GM21447 (cell line): Measurements from ENCODE around the gene PTGIR.
A peak's percentile ranks its signal among the peaks of the same experiment; 100 is the strongest.
"Not testable (repeated sequence)": the region's sequence is repeated elsewhere in the genome, so short reads cannot be mapped to it uniquely, and the experiment has no call there.

Experiments used
- ATAC-seq: cut with Tn5 transposase; IDR thresholded peaks from one replicate; pipeline ENCODE4 v1.9.1; 2021; ENCODE audit not compliant: unreplicated experiment

The PTGIR gene

DNA sequence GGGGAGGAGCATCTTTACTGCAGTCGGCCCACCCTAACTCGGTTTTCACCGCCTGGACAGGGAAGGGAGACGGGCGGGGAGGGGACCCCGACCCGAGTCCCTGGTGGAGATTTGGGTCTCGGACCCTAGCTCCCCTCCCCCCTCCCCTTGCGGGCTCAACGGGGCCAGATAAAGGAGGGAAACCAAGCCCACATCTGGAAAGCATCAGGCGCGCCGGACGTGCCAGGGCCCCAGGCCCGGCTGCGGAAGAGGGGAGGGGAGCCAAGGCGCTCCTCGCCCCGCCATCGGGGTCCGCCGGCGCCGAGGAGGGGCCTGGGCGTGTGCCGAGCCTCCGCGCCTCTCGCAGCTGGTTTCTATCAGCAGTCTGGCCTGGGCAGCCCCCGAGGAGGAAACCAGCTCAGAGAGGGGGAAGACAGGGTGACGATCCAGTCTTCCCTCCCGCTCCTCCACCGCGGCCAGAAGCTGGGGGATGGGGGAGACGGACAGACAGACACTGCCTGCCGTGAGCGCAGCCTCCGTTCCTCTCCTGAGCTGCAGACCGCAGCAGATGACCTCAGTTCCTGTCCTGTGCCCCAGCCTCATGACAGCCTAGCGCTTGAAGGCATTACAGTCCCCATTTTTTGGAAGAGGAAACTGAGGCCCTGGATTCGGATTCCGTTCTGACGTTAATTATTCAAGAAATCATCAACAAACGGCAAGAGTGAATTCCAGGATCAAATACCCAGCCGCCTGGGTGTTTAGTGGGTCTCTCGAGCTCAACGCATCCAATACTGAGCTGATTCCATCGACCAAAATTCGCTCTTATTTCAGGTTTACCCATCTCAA, 14.7 kb upstream of the PTGIR start:
- no peak for ATAC-seq

DNA sequence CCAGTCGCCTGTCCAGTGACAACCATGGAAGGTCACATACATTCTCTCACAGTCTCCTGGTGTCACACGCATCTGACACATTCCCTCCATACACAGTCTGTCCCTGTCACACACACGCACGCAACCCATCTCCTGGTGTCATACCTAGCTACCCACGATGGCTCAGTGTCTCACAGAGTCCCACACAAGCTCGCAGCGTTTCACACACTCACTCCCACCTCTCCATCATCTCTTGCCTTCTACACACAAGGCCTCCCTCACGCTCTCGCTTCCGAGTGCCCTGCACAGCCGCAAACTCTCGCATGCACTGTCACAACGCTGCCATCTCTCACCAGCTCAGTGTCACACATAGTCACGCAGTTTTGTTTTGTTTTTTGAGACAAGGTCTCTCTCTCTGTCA, 12.3 kb upstream of the PTGIR start:
- no peak for ATAC-seq

DNA sequence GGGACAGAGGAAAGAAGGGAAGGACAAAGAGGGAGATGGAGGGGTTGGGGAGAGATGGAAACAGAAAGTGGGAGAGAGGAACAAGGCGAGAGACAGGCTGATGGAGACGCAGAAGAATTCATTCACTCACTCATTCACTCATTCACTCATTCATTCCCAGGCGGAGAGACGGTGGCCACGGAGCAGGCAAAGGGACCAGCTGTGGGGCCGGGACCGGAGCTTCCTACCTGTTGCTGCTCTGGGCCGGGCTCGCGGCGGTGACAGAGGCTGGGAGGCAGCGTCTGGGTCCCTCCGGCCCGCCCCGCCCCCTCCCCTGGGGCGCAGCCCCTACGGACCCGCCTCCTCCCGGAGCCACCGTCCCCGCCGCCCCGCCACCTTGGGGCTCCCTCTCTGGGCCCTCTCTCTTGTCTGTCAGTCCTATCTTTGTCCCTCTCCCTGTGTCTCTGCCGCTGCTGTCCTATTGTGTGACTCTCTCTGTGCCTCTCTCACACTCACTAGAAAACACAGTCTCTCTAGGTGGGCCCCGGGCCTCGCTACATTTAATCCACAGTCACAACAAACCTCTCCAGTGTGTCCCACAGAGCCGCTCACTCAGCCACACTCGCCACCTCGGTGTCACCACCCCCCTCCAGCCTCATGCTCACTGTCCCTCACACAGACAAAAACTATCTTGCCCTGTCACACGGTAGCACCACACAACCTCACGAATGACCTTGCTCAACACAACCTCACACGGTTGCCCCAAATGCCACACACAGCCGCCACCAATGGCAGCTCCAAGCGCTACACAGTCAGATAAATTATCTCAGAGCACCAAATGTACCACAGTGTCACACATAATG, 11.3 kb upstream of the PTGIR start, which contains the start of gene GNG8:
GNG8 (minus strand) TSS at position 283 of the 842 bp plus-strand sequence. CDS start 1,520 bp downstream, outside the sequence.
- no peak for ATAC-seq

DNA sequence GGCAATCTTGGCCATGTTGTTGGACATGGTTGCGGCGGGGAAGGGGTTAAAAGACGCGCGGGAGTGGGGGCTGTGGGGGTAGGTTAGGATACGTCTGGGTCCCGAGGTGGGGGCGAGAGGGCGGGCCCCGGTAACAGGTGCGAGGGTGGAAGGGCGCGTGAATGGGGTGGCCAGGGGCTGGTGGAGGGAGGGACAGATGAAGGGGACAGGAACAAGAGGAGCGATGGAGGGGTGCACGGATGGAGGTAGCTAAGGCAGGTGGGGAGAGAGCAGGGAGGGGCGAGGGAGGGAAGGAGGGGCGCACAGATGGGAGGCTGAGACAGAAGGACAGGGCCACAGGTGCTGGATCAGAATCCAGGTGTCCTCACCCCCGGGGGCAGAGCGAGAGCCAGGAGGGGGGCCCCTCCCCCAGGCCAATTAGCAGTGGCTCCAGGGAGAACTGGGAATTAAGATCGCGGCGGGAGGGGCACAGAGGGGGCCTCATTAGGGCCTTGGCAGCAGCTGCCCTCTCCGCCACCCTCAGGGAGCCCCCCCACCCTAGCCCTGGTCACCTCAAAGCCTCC, 9.8 kb upstream of the PTGIR start:
- ATAC-seq = no peak

DNA sequence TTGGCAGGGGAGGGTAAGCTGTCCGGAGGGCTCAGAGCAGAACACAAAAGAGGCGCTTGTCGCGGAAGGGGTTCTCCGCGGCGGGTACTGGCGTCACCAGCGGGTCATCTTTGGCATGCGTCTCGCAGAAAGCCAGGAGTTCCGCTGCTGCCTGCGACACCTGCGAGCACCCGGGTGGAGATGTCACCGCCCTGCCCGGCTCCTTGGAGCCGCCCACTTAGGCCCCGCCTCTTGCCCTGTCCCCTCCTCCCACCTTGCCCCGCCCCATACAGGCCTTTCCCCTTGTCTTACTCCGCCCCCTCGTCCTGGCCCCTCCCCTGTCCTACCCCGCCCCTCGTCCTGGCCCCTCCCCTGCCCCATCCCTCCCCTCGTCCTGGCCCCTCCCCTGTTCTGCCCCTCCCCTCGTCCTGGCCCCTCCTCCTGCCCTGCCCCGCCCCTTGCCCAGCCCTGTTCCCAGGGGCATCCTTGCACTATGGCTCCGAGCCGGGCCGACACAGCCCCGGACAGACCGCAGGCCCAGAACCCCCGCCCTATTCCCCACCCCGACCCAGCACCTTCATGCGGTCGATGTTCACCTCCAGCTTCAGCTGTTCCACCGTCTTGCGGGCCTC, 9.3 kb upstream of the PTGIR start:
- ATAC-seq = peak; percentile 45

DNA sequence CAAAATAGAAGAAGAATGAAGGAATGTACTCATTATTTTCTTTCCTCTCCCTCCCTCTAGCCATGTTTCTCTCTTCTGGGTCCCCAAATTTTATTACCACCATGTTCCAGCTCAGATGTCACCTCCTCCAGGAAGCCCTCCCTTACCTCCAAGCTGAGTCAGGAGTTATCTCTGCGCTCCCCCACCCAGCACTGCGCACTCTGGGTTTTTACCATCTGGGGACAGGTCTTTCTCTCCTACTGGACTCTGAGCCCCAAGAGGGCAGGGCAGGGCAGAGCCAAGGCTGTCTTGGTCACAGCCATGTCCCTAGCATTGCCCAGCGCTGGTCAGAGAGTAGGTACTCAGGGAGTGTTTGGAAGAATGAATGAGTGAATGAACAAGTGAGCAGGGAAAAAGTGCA, 8.2 kb upstream of the PTGIR start:
- ATAC-seq = no peak

DNA sequence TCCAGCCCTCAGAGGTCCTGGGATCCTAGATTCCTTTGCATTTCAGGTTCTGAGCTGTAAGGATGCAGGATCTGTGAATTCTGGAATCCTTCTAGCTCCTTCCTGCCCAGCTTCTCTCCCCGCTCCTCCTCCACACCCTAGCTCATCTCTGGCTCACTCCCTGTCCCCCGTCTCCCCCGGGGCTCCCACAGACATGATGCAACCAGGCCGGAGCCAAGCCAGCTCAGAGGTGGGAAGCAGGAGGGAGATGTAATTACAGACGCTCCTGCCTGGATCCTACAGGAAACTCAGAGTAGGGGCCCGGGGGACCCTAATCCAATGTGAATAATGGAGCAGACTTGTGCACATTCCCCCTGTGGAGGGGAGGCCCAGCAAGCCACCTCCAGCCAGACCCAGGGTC, 6.6 kb upstream of the PTGIR start:
- no peak for ATAC-seq

DNA sequence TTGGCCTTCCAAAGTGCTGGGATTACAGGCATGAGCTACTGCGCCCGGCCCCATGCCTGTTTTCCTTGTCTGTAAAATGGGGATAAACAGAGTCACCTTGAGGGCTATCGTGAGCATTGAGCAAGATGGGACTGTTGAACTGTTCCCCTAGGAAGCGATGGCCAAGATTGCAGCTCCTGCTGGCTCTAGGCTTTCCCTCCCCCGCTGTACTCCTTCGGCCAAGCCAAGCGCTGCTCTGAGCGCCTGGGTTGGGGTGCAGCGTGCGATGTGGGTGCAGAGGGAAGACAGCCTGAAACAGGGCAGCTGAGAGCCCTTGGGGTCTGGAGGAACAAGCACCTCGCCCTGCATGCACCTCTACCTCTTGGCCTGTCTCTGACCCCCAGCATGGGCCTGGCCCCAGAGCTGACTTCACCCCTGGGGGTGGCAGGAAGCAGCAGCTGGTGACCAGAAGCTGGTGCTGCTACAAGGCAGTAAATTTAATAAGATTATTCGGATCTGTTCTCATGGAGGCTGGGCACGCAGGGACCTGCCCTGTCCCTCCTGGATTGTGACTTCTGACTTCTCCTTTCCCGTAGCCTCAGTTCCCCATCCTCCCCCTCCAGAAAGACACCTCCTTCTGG, 5.8 kb upstream of the PTGIR start:
- ATAC-seq = no peak

DNA sequence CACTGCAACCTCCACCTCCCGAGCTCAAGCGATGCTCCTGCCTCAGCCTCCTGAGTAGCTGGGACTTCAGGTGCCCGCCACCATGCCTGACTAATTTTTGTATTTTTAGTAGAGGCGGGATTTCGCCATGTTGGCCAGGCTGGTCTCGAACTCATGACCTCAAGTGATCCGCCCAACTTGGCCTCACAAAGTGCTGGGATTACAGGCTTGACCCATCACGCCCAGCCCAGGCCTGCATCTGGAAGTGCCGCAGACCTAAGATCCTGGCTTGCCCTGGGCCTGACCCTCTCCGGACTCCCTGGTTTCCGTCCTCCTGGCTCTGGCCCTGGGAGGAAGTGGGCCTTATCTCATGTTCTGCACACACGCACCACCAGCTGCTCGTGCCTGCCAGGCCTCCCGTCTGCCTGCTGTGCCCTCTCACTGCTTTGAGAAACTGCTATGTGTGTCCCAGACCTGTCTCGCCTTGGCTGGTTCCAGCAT, 4.7 kb upstream of the PTGIR start:
- no peak for ATAC-seq

DNA sequence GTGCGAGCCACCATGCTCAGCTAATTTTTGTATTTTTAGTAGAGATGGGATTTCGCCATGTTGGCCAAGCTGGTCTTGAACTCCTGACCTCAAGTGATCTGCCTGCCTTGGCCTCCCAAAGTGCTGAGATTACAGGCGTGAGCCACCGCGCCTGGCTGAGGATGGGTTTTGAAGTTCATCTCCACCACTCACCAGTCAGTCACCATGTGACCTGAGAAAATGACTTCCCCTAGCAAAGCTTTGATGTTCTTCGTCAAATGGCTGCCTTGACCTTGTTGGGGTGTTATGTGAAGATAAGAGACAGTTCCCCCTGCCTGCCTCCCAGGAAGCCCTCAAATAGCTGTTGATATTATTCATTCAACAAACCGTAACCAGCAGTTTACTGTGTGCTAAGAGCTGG, 4.1 kb upstream of the PTGIR start:
- not testable (repeated sequence) for ATAC-seq

DNA sequence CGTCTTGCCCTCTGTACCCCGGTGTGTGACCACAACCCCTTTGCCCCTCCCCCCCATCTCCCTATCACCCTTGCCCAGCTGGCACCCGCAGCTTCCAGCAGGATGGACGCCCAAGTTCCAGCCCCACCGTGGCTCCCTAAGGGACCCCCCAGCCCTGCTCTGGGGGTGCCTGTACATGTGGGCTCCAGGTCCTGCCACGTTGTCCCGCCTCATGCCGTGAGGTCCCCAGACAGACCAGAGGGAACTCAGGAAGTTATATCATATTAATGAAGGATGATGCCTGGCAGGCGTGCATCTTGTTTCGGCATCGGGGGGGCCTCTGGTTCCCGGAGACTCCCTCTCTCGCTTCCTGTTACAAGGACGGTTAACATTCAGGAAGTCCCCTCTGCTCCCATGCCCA, 1.6 kb upstream of the PTGIR start:
- ATAC-seq = no peak

DNA sequence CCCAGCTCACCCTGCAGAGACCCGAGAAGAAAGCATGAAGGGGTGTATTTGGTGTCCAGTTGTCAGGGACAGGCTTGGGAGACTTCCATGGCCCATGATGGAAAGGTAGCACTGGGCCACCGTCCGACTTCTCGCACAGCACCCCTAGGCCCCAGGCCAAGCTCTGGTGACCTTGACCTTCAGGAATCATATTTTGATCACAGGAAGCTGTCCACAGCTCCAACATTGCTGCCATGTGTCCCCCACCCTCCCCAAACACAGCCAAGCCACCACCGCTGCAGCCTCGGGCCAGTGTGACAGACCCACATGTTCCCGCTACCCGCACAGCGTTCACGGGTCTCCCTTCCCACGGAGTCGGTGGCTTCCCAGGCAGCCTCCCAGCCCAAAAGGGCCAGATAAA, 842 bp upstream of the PTGIR start:
- no peak for ATAC-seq

DNA sequence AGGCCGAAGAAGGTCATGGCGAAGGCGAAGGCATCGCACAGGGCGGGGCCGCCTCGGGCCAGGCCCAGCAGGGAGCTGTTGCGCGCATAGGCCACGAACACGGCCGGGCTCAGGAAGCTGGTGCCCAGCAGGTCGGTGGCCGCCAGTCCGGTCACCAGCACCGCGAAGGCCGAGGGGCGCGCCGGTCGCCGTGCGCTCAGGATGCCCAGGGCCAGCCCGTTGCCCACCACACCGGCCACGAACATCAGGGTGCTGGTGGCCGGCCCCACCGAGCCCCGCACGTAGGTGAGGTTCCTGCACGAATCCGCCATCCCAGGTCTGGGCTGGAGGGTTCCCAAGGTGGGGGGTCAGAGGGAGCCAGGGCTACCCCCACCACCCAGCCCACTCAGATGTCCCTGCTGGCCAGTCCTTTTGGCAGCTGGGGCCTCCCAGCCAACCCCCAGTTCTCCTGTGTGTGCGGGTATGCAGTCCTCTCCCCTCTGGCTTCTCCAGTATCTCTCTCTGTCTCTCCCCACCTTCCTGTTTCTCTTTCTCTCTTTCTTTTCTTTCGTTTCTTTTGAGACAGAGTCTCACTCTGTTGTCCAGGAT, 880 bp downstream of the PTGIR start:
- no peak for ATAC-seq

DNA sequence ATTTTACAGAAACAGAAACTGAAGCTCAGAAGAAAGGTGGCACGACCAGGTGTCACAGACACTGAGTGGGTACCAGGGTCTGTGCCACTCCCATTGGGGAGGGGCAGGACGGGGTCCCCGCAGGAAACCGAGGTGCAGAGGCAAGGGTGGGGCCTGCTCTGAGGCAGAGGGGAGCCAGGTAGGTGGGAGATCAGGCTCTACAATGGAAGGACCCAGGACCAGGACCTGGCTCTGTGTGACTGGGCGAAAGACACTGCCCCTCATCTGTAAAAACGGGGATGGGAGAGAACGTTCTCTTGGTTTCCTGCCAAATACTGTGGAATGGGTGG, 2.8 kb downstream of the PTGIR start:
- no peak for ATAC-seq

DNA sequence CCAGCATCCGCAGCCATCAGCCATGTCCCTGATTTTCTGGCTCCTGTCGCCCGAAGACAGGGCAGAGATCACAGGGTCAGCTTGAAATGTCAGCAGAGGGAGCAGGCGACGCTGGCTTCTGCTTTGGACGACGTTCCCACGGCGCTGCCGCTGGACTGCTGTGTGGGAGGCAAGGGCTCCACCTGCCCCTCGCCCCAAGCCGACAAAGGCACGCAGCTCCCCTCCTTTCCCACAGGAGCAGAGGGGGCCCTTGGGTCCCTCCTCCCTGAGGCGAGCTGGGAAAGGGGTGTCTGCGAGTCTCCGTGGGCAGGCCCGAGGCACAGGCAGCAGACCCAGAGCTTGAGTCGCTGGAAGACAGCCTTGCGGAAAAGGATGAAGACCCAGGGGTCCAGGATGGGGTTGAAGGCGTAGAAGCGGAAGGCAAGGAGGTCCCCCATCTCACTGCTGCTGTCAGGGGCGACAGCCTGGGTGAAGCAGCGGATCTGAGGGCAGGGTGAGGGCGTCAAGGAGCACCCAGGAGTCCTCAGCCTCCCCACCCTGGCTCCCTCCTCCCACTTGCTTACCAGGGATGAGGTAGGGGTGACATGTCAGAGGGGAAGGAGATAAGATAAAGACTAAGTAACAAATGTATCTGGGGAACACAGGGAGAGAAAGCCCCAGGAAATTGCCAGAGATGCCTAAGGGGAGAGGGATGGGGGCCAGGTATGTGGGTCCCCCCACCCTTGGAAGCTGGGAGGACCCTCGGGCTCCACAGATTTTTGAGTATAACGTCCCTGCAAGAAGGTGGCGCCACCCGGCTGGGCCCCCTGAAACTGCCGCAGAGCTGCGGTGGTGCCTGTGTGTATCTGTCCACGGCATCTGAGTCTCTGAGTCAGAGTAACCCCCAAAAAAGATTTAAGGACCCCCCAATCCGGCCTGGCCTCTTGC, 3.4 kb downstream of the PTGIR start:
- no peak for ATAC-seq

DNA sequence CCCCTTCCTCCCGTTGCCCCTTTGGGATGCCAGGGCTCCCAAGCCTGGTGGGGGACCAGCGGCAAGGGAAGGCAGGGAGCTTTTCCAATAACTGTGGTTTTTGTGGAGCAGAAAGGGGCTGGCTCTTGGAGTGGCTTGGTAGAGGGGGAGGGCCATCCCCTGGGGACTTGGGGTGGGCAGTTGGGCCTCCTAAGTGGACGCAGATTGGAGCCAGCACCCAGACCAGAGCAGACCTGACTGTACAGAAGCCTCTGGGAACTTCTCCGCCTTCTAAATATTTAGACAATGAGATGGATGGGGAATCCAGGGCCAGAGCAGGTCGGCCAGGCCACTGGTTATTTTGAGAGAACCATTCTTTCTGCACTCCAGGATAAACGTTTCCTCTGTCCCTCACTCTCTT, 4.2 kb downstream of the PTGIR start:
- no peak for ATAC-seq

DNA sequence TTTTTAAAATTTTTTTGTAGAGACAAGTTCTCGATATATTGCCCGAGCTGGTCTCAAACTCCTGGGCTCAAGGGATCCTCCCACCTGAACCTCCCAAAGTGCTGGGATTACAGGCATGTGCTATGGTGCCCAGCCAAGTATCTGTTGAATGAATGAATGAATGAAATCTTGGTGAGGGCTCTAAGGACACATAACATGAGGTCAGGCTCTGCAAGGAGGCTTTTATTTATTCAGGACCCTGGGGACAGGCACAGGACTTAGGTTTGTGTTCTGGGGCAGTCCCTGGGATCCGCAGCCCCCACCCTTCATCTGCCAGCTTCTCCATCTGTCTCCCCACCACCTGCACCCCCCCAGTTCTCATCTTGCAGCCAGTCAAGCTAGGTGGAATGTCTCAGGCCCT, 4.6 kb downstream of the PTGIR start:
- ATAC-seq = no peak

DNA sequence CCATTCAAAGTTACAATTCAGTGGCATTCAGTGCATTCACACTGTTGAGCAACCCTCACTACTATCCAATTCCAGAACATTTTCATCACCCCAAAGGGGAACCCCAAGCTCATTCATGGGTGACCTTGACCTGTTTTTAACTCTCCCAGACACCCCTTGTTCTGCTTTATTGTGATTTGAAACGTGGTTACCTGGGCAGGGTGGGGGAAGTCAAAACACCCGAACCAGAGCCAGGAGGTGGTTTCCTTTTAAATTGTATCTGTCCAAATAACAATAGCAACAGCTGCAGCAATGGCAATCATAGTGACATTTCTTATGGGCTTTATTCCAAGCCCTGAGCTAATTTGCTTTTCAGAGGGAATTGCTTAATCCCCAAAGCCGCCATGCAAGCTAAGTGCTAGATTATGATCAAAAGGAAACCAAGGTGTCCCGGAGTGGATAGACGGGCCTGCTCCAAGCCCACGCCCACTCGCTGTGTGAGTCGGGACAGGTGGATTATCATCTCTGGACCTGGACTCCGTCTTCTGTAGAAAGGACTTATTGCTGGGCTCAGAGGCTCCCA, 6.1 kb downstream of the PTGIR start:
- ATAC-seq = no peak

DNA sequence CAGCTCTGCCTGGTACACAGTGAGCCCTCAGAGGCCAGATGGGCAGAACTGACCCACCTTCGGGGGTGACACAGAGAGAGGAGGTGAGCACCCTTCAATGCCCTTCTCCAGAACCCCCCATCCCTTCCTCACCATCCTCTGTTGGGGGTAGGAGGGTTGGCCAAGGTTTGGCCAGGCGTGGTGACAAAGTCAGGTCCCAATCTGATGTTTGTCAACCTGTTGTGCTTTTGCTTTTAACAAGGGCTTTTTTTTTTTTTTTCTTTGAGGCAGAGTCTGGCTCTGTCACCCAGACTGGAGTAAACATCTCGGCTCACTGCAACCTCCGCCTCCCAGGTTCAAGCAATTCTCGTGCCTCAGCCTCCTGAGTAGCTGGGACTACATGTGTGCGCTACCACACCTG, 7.3 kb downstream of the PTGIR start:
- no peak for ATAC-seq
